NCI-H345 treated with DMSO at 0.1 percent for 48 hours (cell line): ENCODE results near the gene SPATA31E1.
"Not testable (repeated sequence)": the region's sequence is repeated elsewhere in the genome, so short reads cannot be mapped to it uniquely, and the experiment has no call there.

Experiments used
- DNase-seq: peaks from one replicate; lab custom pipeline; 2025; ENCODE audit not compliant: unreplicated experiment; lab: John Stamatoyannopoulos, UW

Gene SPATA31E1

GRCh38 chr9:87884578-87885459 is 2.1 kb downstream of the SPATA31E1 start:
- no peak for DNase-seq

DNA sequence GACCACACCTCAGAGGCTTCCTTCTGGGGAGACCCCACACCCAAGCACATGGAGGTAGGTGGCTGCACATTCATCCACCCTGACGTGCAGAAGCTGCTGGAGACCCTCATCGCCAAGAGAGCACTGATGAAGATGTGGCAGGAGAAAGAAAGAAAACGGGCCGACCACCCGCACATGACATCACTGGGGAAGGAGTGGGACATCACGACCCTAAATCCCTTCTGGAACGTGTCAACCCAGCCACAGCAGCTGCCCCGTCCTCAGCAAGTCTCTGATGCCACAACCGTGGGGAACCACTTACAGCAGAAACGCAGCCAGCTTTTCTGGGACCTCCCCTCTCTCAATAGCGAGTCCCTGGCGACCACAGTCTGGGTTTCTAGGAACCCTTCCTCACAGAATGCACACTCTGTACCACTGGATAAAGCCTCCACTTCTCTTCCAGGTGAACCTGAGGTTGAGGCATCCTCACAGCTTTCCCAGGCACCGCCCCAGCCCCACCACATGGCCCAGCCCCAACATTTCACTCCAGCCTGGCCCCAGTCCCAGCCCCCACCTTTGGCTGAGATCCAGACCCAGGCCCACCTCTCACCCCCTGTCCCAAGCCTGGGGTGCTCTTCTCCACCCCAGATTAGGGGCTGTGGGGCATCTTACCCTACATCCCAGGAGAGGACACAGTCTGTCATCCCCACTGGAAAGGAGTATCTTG is 3.0 kb downstream of the SPATA31E1 start:
- no peak for DNase-seq

DNA sequence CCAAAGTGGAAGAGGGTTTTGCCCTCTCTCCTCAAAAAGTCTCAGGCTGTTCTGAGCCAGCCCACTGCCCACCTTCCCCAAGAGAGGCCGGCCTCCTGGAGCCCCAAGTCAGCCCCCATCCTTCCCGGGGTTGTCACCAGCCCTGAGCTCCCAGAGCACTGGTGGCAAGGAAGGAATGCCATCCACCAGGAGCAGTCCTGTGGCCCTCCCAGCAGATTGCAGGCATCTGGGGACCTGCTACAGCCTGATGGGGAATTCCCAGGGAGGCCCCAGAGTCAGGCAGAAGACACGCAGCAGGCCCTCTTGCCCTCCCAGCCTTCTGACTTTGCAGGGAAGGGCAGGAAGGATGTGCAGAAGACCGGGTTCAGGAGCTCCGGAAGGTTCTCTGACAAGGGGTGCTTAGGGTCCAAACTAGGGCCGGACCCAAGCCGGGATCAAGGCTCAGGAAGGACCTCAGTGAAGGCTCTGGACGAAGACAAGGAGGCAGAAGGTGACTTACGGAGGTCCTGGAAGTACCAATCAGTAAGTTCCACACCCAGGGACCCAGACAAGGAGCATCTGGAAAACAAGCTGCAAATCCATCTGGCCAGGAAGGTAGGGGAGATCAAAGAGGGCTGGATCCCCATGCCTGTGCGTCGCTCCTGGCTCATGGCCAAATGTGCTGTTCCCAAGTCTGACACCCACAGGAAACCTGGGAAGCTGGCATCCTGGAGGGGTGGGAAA is 3.7 kb downstream of the SPATA31E1 start:
- no peak for DNase-seq

DNA sequence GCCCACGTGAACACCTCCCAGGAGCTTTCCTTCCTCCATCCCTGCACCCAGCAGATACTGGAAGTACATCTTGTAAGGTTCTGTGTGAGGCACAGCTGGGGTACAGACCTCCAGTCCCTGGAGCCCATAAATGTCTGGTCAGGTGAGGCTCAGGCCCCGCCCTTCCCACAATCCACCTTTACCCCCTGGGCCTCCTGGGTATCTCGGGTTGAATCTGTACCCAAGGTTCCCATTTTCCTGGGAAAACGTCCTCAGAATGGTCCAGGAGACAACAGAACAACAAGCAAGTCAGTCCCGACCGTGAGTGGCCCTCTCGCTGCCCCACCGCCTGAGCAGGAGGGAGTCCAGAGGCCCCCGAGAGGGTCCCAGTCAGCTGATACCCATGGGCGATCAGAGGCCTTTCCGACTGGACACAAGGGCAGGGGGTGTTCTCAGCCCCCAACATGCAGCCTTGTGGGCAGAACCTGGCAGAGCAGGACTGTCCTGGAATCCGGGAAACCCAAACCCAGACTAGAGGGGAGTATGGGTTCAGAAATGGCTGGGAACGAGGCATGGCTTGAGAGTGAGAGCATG is 4.3 kb downstream of the SPATA31E1 start:
- no peak for DNase-seq

- no peak for DNase-seq
Observed at GRCh38 chr9:87887661-87888480, 5.2 kb downstream of the SPATA31E1 start.

GRCh38 chr9:87888501-87888900 is 5.8 kb downstream of the SPATA31E1 start:
- DNase-seq, result no peak

GRCh38 chr9:87889065-87889881 is 6.6 kb downstream of the SPATA31E1 start:
- no peak for DNase-seq

GRCh38 chr9:87889882-87890252 is 7.2 kb downstream of the SPATA31E1 start:
- DNase-seq, result no peak

- DNase-seq, result no peak
Observed at GRCh38 chr9:87890837-87891236, 8.2 kb downstream of the SPATA31E1 start.

GRCh38 chr9:87891754-87892153 is 9.1 kb downstream of the SPATA31E1 start:
- no peak for DNase-seq

DNA sequence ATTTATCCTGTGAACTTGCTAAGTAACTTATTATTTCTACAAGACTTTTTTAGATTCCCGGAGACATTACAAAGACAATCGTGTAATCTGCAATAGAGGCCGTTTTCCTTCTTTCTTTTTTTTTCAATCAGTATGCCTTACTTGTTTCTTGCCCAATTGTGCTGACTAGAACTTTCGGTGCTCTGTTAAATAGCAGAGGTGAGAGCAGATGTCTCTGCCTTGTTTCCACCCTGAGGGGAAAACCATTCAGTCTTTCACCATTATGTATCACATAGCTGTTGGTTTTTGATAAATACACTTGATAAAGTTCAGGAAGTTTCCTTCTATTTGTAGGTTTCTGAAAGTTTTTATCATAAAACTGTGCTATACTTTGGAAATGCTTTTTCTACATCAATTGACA is 10.3 kb downstream of the SPATA31E1 start:
- DNase-seq, result no peak

DNA sequence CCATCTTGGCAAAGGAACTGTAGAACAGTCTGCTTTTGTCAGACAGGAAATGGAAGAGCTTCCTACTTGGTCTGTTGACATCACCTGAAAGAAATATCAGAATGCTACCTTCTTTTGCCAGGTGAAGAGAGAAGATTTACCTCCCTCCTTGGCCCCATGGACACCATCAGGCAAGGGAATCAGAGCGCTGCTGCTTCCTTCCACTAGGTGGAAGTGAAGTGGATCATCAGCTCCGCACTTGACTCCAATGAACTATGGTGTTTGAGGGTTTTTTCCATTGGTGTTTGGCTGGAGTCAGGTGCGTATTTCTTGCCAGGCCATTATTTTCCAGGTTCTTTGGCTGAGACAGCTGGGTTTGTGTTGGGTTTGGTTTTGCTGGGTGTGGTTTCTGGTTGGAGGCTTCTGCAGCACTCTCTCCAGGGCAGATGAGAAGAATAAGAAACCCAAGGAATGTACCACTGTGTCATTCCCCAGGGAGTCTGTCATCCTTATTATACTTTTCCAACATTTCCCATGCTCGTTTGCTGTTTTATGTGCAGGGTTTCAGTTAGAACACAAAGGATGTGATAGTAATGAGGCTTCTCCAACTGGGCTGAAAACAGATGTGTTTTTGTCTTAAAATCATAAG is 12.4 kb downstream of the SPATA31E1 start:
- DNase-seq, result no peak

DNA sequence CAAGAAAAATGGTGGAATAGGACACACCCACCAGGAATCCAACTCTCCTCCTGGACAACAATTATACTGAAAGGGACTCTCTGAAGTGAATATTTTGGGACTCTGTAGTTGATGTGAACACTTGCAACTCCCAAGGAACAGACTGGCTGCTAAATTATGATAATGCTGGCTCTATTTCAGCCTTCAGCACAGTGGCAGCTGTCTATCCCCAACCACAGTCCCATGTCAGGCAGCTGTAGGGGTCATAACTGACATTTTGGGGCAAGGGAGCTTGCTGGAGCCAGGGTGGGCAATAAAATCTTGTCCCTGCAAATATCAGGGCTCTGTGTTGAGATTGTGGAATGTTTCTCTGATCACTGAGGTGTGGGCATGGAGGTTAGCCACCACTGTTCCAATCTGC is 14.2 kb downstream of the SPATA31E1 start:
- no peak for DNase-seq

DNA sequence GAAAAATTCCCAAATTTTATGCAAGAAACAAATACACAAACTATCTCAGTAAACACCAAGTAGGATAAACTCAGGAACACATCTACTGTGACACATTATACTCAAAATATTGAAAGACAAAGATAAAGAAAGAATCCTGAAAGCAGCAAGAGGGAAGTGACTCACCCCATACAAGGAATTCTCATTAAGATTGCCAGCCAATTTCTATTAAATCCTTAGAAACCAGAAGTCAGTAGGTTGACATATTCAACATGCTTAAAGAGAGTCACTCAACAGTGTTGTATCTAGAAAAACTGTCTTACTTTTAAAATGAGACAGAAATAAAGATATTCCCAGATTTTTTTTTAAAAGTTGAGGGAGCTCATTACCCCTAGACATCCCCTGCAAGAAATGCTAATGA is 15.5 kb downstream of the SPATA31E1 start:
- no peak for DNase-seq

DNA sequence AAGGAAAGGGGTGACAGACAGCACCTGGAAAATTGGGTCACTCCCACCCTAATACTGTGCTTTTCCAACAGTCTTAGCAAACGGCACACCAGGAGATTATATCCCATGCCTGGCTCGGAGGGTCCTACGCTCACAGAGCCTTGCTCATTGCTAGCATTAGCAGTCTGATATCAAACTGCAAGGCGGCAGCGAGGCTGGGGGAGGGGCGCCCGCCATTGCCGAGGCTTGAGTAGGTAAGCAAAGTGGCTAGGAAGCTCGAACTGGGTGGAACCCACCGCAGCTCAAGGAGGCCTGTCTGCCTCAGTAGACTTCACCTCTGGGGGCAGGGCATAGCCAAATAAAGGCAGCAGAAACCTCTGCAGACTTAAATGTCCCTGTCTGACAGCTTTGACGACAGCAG is 19.7 kb downstream of the SPATA31E1 start:
- not testable (repeated sequence) for DNase-seq

GRCh38 chr9:87909310-87910041 is 26.8 kb downstream of the SPATA31E1 start:
- DNase-seq, result no peak

DNA sequence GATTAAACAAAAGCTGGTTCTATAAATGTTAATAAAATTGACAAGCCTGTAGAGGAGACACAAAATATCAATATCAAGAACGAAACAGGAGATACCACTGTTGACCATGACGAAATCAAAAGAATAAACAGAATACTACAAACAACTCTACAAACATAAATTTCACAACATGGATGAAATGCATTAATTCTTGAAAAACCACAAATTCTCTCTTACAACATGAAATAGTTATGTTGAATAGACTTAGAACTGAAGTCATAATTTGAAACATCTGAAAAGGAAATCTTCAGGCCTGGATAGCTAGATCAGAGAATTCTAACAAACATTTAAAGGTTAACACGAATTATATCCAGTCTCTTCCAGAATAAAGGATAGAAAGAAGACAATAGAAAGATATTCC is 28.1 kb downstream of the SPATA31E1 start:
- DNase-seq, result no peak

DNA sequence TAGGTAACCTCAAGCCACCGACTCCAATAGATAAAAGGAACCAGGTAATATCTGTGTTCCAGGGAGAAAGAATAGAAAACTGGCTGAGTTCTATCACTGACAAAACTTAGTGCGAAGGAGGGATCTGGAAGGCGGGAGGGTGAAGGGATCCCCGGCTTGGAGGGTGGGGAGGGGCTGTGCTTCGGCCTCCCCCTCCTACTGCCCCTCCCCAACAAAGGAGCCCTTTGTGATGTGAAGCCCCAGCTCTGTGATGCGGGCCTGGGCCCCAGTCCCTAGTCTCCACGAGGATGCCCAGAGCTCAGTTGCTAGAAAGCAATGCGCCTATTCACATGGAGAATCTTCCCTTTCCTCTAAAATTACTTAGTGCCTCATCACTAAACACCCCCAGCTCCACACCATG is 35.0 kb downstream of the SPATA31E1 start, which contains the start of gene SPATA31C1:
TSS of gene SPATA31C1 (plus strand) at position 301 of the 400 bp plus-strand sequence.
- DNase-seq, result not testable (repeated sequence)
